GM21360 (cell line): ENCODE results near the gene SPATA33.
"Not testable (repeated sequence)": the region's sequence is repeated elsewhere in the genome, so short reads cannot be mapped to it uniquely, and the experiment has no call there.

Experiments
- ATAC-seq: cut with Tn5 transposase; IDR thresholded peaks from one replicate; pipeline ENCODE4 v1.9.1; 2021; ENCODE audit warnings: mild to moderate bottlenecking, moderate library complexity; ENCODE audit not compliant: unreplicated experiment

Gene SPATA33

GRCh38 chr16:89624777-89625761 lies 32.6 kb upstream of the SPATA33 start:
- no peak for ATAC-seq

GRCh38 chr16:89629827-89630610 lies 27.6 kb upstream of the SPATA33 start:
- ATAC-seq: no peak

GRCh38 chr16:89633064-89633631 lies 24.5 kb upstream of the SPATA33 start:
- no peak for ATAC-seq

GRCh38 chr16:89634463-89635385 lies 22.9 kb upstream of the SPATA33 start:
- not testable (repeated sequence) for ATAC-seq

GRCh38 chr16:89636663-89637062 lies 21.0 kb upstream of the SPATA33 start:
- ATAC-seq: no peak

- ATAC-seq: no peak
Measured at GRCh38 chr16:89637379-89637778, 20.3 kb upstream of the SPATA33 start.

- ATAC-seq: no peak
Measured at GRCh38 chr16:89638455-89638854, 19.2 kb upstream of the SPATA33 start.

GRCh38 chr16:89639385-89639784 lies 18.3 kb upstream of the SPATA33 start:
- ATAC-seq: no peak

GRCh38 chr16:89641458-89642119 lies 16.0 kb upstream of the SPATA33 start:
- ATAC-seq: no peak

GRCh38 chr16:89642574-89642973 lies 15.1 kb upstream of the SPATA33 start:
- ATAC-seq: no peak

GRCh38 chr16:89643769-89644300 lies 13.8 kb upstream of the SPATA33 start:
- no peak for ATAC-seq

GRCh38 chr16:89645122-89645521 lies 12.5 kb upstream of the SPATA33 start:
- no peak for ATAC-seq

- no peak for ATAC-seq
Measured at GRCh38 chr16:89646270-89646669, 11.4 kb upstream of the SPATA33 start.

- no peak for ATAC-seq
Measured at GRCh38 chr16:89646906-89647305, 10.7 kb upstream of the SPATA33 start.

- ATAC-seq: no peak
Measured at GRCh38 chr16:89651584-89651983, 6.1 kb upstream of the SPATA33 start.

GRCh38 chr16:89653656-89654295 lies 3.9 kb upstream of the SPATA33 start:
- ATAC-seq: no peak

GRCh38 chr16:89655062-89655643 lies 2.5 kb upstream of the SPATA33 start:
- ATAC-seq: no peak

- ATAC-seq: no peak
Measured at GRCh38 chr16:89656435-89657121, 1.1 kb upstream of the SPATA33 start.
